ENCODE data around the gene MEF2A. TPM values are rescaled to one million over a fixed set of nuclear protein-coding genes. Genes with fewer than 3 reads are reported as not detected.

MEF2A gene
- total RNA-seq, 1 experiment from 2014 or later = 19.6 TPM

GRCh38 chr15:99763827-99764226 lies 198.0 kb downstream of the MEF2A start:
- intact Hi-C loops (cut with micrococcal nuclease; ENCODE audit: unreplicated experiment) = no loop called here
- ChIA-PET CTCF (no interaction called here), POLR2A (no interaction called here)
- Mint-ChIP-seq H3K9me3 (ENCODE audit: unreplicated experiment) (no peaks in the 10 kb centered on the region), H3K4me3 (ENCODE audit: unreplicated experiment) (no peak overlapping the region), H3K27me3 (ENCODE audit: insufficient read depth, unreplicated experiment) (no peaks in the 10 kb centered on the region), H3K36me3 (ENCODE audit: insufficient read depth, unreplicated experiment) (no peaks in the 10 kb centered on the region), H3K27ac (ENCODE audit: unreplicated experiment) (no peak overlapping the region), H3K4me1 (ENCODE audit: low read depth, unreplicated experiment) (no peaks in the 10 kb centered on the region)
- Histone ChIP-seq H3K27me3 (replicated peaks; ENCODE audit: control insufficient read depth, insufficient read depth, low read length) (no peaks in the 10 kb centered on the region), H3K4me3 (ENCODE audit: low read depth, low read length) (no peak overlapping the region), H3K9me3 (no peaks in the 10 kb centered on the region), H3K36me3 (ENCODE audit: control insufficient read depth, insufficient read depth, low read length) (no peaks in the 10 kb centered on the region), H3K4me1 (no peaks in the 10 kb centered on the region)
- no peak for TF ChIP-seq CTCF (IDR thresholded peaks at IDR 0.05; ENCODE audit: insufficient read depth in 1 of 2, low read depth in 1 of 2, low read length in 1 of 2, severe bottlenecking in 1 of 2, unreplicated experiment in 1 of 2)
- BruUV-seq (replicated peaks) = no TSS peak
- no peak for DNase-seq

GRCh38 chr15:99764522-99764921 lies 198.7 kb downstream of the MEF2A start:
- H3K4me1 Mint-ChIP-seq (ENCODE audit: low read depth, unreplicated experiment) = no peaks in the 10 kb centered on the region
- no peaks in the 10 kb centered on the region for H3K27me3 Mint-ChIP-seq (ENCODE audit: insufficient read depth, unreplicated experiment)
- Histone ChIP-seq H3K9me3 (no peaks in the 10 kb centered on the region), H3K4me1 (no peaks in the 10 kb centered on the region), H3K27me3 (replicated peaks; ENCODE audit: control insufficient read depth, insufficient read depth, low read length) (no peaks in the 10 kb centered on the region), H3K36me3 (ENCODE audit: control insufficient read depth, insufficient read depth, low read length) (no peaks in the 10 kb centered on the region), H3K4me3 (ENCODE audit: low read depth, low read length) (no peak overlapping the region)
- BruUV-seq (replicated peaks) = no TSS peak
- no peak for DNase-seq
- CTCF ChIA-PET = no interaction called here
- no peaks in the 10 kb centered on the region for H3K9me3 Mint-ChIP-seq (ENCODE audit: unreplicated experiment)
- POLR2A ChIA-PET = no interaction called here
- H3K36me3 Mint-ChIP-seq (ENCODE audit: insufficient read depth, unreplicated experiment) = no peaks in the 10 kb centered on the region
- no peak overlapping the region for H3K4me3 Mint-ChIP-seq (ENCODE audit: unreplicated experiment)
- intact Hi-C loops (cut with micrococcal nuclease; ENCODE audit: unreplicated experiment) = no loop called here
- no peak overlapping the region for H3K27ac Mint-ChIP-seq (ENCODE audit: unreplicated experiment)
- TF ChIP-seq CTCF (IDR thresholded peaks at IDR 0.05; ENCODE audit: insufficient read depth in 1 of 2, low read depth in 1 of 2, low read length in 1 of 2, severe bottlenecking in 1 of 2, unreplicated experiment in 1 of 2) = no peak

Other genes with a start within 250 kb of the MEF2A start
- 14.4 and 15.9 TPM in 2 replicates for gene LYSMD4, start 167.5 kb downstream of the MEF2A start, total RNA-seq (2022)

Data from Caco-2 (cell line).